GM18519 (cell line): Measurements from ENCODE around the gene NRXN2.

Experiments used
- ATAC-seq: cut with Tn5 transposase; IDR thresholded peaks from one replicate; pipeline ENCODE4 v1.9.1; 2021; ENCODE audit warnings: mild to moderate bottlenecking, moderate library complexity; ENCODE audit not compliant: unreplicated experiment, low FRiP score

The NRXN2 gene

GRCh38 chr11:64724863-64725532 is 2.0 kb upstream of the NRXN2 start:
- ATAC-seq, result no peak

GRCh38 chr11:64723907-64724862 is 1.2 kb upstream of the NRXN2 start:
- no peak for ATAC-seq

- no peak for ATAC-seq
Measured at GRCh38 chr11:64722141-64723065, 594 bp downstream of the NRXN2 start.

- no peak for ATAC-seq
Measured at GRCh38 chr11:64721359-64721699, 1.7 kb downstream of the NRXN2 start.

GRCh38 chr11:64720640-64721358 is 2.2 kb downstream of the NRXN2 start:
- ATAC-seq, result no peak

- ATAC-seq, result no peak
Measured at GRCh38 chr11:64720167-64720566, 2.8 kb downstream of the NRXN2 start.

- ATAC-seq, result no peak
Measured at GRCh38 chr11:64719406-64719805, 3.6 kb downstream of the NRXN2 start.

GRCh38 chr11:64718780-64719124 is 4.2 kb downstream of the NRXN2 start:
- ATAC-seq, result no peak

- no peak for ATAC-seq
Measured at GRCh38 chr11:64718084-64718779, 4.8 kb downstream of the NRXN2 start.

GRCh38 chr11:64717268-64717578 is 5.8 kb downstream of the NRXN2 start:
- ATAC-seq, result no peak

- no peak for ATAC-seq
Measured at GRCh38 chr11:64716473-64717267, 6.3 kb downstream of the NRXN2 start.

- ATAC-seq, result no peak
Measured at GRCh38 chr11:64715756-64716472, 7.1 kb downstream of the NRXN2 start.

GRCh38 chr11:64715110-64715509 is 7.9 kb downstream of the NRXN2 start:
- ATAC-seq, result no peak

- ATAC-seq, result no peak
Measured at GRCh38 chr11:64714666-64715065, 8.3 kb downstream of the NRXN2 start.

- no peak for ATAC-seq
Measured at GRCh38 chr11:64713781-64714363, 9.1 kb downstream of the NRXN2 start.

GRCh38 chr11:64713016-64713707 is 9.8 kb downstream of the NRXN2 start:
- no peak for ATAC-seq

GRCh38 chr11:64712430-64713015 is 10.5 kb downstream of the NRXN2 start:
- no peak for ATAC-seq
